Esophagus mucosa (tissue), 1 donor: ENCODE results near the gene INTS4. TPM values are rescaled to one million over a fixed set of nuclear protein-coding genes. Genes with fewer than 3 reads are reported as not detected.
"Not testable (repeated sequence)": the region's sequence is repeated elsewhere in the genome, so short reads cannot be mapped to it uniquely, and the experiment has no call there.

Experiments used
- ATAC-seq: fragments of 200-7000 bp; cut with Tn5 transposase; one replicate; pipeline ENCODE4 v1.9.1; 2020
- total RNA-seq: library from RNA; stranded (reverse); gene quantifications from one replicate; pipeline ENCODE4 v1.2.4, GENCODE V29; 2023
- donor health status: DM: yes; HTN: yes; CAD: no.

Gene INTS4
- total RNA-seq, 1 donor from 2014 or later = 16.1 TPM

DNA sequence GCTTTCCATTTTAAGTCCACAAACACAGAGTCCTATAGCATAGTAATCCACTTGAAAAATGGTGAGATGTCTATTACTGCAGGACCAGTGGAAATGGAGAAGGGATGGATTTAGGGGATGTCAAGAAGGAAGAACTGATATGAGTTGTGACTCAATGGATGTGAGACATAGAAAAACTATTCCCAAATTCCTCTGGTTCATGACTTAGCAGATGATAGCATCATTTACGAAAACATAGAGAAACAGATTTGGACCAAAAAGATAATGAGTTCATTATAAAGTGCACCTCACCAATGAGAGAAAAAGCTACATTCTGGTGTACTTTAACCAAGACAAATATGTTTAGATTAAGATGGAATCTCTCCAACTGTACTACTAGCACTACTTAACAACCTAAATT, 51.2 kb downstream of the INTS4 start:
- ATAC-seq = not testable (repeated sequence)

DNA sequence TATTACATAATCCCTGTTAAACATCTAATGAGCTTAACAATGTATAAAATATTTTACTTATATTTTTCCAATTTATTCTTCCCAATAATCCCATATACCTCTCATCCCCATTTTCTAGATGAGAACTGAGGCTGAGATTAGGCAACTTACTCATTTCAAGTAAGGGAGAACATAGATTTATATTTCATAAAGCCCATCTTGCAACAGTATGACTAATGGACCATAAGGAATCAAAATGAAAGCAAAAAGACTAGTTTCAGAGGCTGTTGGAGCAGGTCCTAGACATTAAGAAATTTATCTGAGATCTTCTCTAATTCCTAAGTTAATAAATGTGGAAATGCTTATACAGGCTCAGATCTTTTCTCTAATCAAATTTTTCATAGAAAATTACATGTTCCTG, 52.0 kb downstream of the INTS4 start:
- not testable (repeated sequence) for ATAC-seq

DNA sequence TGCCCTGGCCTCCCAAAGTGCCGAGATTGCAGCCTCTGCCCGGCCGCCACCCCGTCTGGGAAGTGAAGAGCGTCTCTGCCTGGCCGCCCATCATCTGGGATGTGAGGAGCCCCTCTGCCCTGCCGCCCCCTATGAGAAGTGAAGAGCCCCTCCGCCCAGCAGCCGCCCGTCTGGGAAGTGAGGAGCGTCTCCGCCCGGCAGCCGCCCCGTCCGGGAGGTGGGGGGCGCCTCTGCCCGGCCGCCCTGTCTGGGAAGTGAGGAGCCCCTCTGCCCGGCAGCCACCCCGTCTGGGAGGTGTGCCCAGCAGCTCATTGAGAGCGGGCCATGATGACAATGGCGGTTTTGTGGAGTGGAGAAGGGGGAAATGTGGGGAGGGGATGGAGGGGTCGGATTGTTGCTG, 60.9 kb downstream of the INTS4 start:
- ATAC-seq = not testable (repeated sequence)

DNA sequence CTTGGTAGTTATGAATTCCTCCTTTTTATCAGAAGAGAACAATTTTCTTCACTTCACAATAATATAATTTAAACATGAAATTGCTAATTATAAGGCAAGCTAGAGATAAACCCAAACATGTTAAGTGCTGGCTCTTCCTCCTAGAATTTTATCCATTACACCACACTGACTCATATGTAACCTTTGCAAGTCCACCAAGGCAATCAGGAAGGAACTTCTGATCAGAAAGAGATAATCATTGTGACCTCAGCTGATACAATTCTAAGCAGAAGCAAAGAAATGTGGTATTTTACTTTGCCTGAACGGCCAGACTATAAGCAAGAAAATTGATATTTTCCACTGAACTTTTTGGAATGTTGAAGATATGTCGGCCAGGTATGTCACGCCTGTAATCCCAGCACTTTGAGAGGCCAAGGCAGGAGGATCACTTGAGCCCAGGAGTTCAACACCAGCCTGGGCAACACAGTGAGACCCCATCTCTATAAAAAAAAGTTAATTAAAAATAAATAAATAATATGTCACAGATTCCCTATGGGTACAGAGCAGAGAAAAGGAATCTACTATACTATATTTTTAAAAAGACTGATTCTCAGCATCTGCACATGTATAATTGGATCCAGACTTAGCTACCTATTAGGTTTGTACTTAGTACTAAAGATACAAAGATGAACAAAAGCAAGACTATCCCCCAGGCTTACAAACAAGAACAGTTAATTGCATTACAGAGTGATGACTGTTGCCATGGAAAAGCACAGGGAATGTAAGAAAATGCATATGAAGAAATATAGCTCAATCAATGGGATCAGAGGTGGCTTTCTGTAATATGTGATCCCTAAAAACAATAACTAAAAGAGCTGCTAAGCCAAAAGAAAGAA, 63.9 kb downstream of the INTS4 start:
- not testable (repeated sequence) for ATAC-seq

DNA sequence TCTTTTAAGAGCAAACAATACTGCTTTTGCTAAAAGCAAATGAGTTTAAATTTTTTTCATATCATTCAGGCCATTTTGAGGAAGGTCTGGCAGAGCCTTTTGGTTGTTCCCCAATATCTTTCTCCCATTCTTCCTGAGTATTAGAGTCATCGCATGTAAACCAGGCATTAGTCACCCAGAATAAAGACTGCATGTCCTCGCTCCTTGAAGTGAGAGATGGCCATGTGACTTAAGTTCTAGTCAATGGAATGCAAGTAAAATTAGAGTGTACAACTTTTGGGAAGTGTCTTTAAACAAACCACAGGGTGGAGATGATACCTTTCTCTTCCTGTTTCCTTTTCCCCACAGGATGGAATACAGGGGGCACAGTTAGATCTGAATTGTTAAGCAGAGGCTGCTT, 76.8 kb downstream of the INTS4 start:
- ATAC-seq = not testable (repeated sequence)

DNA sequence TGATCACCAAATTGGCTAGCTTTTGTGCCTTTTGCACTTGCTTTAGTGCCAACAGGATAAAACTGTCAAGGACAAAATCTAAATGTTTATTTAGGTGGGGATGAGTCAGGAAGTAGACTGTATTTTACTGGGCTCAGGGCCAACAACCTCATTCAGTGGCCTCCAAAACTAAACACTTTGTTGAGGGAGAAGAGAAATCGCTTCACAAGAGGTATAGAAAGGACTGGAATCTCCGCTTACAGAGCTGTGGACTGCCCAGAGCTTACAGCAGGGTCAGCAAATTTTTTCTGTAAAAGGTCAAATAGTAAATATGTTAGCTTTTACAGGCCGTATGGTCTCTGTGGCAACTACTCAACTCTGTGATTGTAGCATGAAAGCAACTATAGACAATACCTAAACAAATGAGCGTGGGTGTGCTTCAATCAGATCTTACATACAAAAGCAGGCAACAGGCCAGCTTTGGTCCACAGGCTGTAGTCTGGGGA, 80.1 kb downstream of the INTS4 start:
- peak; percentile 62 for ATAC-seq

DNA sequence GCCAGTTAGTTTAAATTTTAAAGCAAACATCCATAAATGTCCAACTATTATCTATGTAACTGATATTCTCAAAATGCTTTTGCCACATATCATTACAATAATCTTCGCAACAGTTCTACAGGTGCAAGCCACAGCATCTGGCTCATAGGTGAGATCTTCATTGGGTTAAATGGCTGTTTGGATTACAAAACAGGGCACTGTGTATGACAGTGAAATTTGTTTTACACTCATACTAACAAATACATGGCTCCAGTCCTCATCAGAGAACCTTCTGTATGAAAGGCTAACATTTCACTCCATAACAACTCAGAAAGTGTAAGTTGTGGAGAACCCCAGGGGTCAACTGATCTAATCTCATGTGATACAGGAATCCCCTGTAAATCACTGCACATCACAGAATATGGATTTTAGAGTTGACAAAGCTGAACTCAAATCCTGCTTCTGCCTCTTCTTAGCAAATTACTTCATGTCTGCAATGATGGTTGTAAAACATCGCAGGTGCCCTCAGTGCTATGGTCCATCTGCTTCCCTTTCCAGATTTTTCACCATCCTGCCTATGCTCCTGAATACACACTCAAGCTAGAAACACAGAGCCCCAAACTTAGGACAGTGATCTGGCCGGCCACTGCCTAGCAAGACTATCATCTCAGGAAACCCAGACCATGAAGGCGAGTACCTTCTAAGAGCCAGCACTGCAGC, 80.7 kb downstream of the INTS4 start:
- ATAC-seq = peak; percentile 17

DNA sequence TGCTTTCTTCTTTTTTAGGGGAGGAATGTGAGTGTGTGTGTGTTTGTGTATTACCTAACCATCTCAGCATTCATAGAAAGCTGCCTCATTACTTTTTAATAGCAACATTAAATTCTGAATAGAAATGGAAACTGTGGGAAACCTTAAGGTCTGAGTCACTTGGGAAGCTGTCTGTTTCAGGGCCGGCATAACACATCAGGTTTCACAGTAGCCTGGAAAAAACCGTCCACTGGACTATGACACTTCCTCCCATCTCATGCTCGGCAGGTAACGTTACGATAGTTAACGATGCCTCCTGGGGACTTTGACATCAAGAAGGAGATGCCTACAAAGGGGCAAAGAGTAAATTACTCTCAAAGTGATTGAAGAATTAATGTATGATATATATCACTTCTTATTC, 83.6 kb downstream of the INTS4 start:
- not testable (repeated sequence) for ATAC-seq

DNA sequence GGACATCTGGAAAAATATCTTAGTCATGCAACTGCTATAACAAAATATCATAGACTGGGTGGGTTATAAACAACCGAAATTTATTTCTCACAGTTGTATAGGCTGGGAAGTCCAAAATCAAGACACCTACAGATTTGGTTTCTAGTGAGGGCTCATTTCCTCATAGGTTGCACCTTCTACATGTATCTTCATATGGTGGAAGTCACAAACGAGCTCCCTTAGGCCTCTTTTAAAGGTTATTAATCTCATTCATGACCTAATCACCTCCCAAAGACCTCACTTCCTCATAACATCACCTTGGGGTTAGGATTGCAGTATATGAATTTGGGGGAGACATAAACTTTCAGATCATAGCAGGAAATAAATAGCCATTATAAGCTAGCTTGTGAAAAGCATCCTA, 85.2 kb downstream of the INTS4 start:
- no peak for ATAC-seq

DNA sequence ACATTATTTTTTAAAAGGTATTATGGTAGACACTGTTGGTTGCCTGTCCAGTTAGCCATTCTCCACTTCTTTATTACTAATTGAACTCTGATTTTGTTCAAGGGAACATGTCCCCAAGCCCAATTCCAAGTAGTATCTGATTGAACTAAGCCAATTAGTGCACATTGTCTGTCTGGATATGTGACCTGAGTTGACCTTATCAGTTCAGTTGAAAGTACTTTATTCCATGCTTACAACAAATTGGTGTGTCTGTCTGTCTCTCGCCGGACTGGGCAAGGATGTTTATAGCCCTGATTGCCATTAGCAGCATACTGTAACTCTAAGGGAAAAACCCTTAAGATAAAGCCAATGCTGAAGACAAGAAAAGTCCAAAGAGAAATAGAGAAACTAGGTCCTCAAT, 85.6 kb downstream of the INTS4 start:
- no peak for ATAC-seq

DNA sequence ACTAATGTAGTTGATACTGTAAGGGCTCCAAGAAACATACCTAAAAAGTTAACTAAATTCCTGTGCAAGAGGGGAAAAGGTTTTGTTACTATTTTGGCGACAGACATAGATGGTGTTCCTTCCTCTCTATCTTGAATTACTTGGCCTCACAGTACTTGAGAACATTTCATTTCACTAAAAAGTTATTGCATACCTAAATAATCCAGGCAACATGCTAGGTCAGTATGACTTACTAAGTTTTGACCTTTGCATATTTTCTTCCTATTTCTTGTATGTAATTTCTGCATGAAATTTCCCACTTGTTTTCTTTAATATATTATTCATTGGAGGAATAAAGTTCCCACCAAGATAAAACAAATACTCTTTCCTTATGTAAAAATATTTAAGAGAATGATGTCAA, 99.5 kb downstream of the INTS4 start:
- not testable (repeated sequence) for ATAC-seq

DNA sequence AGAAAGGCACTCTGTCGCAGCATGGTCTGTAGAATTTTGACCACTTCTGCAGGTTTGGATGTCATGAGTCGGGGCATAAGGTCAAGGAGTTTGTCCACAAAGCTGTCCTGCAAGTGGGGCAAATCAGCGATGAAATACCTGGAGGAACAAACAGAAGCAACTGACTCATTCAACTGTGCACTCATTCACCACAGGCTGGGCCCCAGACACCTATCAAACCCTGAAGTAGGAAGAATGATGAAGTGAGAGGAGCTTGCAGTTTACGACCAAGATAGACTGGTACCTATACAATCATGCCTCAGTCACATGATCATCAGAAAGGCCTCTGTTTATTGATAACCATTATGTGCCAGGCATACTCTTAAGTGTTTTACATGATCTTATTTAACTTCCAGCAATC, 102.8 kb downstream of the INTS4 start:
- ATAC-seq = not testable (repeated sequence)

DNA sequence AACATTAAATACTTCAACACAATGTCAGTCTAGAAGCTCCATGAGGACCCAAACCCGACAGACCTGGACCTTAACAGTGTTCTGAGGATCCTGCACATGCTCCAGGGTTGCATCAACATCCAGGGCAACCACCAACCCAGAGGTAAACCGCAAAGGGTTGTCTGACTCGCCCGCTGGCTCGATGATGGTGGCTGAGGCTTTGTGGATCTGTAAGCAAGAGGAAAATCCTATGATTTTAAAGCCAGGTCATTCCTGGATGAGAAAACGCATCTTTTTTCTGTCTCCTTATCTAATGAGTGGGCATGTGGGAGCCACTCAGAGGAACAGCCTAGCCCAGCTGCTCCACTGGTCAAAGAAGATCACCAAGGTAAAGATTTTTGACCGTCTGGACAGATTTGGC, 103.2 kb downstream of the INTS4 start:
- not testable (repeated sequence) for ATAC-seq

DNA sequence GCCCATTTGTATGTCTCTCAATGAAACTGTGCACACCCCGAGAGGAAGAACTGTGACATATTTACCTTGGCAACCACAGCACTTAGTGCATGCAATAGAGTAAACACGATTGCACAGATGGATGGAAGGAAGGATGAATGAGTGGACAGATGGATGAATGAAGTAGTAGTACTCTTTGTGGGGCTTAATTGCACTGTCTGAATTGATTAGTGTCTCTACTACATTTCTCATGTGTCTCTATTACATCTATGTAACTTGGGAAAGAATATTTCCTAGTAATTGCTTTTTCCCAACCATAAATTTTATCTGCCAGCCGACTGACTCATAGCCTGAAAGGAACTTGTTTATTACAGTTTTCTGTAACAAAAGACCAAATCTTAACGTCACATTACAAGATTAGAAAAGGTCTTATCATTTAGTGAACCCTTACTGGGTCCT, 103.8 kb downstream of the INTS4 start:
- ATAC-seq = not testable (repeated sequence)

DNA sequence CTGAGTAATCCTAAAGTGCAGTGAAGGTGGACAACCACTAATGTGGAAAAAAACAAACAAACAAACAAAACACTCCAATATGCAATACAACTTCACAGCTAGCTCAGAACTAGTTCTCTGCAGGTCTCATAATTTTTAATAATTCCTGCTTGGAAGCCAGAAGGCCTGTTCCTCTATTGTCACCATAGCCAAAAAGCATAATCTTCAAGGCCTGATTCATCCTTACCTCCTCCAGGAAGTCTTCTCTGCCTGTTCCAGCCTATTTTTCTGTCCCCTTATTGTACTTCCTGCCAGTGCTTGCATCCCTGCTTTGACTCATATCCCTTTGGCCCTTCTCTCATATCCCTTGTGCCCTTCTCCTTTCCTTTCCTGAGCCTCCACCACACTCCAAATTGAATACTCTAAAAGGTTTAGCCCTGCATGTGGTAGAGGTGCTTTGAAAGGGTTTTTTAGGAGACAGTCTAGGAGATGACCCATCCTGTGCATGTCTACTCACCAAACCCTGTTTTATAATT, 104.3 kb downstream of the INTS4 start:
- ATAC-seq = not testable (repeated sequence)

DNA sequence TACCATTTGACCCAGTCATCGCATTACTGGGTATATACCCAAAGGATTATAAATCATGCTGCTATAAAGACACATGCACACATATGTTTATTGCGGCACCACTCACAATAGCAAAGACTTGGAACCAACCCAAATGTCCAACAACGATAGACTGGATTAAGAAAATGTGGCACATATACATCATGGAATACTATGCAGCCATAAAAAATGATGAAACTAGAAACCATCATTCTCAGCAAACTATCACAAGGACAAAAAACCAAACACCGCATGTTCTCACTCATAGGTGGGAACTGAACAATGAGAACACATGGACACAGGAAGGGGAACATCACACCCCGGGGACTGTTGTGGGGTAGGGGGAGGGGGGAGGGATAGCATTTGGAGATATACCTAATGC, 105.4 kb downstream of the INTS4 start:
- ATAC-seq = not testable (repeated sequence)

DNA sequence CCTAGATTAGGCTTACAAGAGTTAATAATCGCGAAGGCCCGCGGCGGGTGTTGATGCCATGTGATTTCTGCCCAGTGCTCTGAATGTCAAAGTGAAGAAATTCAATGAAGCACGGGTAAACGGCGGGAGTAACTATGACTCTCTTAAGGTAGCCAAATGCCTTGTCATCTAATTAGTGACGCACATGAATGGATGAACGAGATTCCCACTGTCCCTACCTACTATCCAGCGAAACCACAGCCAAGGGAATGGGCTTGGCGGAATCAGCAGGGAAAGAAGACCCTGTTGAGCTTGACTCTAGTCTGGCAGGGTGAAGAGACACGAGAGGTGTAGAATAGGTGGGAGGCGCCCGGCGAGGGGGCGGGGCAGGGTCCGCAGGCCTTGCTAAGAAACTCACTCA, 108.1 kb downstream of the INTS4 start:
- no peak for ATAC-seq

DNA sequence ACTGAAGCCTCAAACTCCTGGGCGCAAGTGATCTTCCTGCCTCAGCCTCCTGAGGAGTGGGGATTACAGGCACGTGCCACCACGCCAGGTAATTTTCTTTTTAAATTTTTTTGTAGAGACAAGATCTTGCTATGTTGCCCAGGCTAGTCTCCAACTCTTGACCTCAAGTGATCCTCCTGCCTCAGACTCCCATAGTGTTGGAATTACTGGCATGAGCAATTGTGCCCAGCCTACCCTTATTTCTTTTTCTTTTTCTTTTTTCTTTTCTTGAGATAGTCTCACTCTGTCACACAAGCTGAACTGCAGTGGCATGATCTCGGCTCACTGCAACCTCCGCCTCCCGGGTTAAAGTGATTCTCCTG, 109.7 kb downstream of the INTS4 start:
- no peak for ATAC-seq

DNA sequence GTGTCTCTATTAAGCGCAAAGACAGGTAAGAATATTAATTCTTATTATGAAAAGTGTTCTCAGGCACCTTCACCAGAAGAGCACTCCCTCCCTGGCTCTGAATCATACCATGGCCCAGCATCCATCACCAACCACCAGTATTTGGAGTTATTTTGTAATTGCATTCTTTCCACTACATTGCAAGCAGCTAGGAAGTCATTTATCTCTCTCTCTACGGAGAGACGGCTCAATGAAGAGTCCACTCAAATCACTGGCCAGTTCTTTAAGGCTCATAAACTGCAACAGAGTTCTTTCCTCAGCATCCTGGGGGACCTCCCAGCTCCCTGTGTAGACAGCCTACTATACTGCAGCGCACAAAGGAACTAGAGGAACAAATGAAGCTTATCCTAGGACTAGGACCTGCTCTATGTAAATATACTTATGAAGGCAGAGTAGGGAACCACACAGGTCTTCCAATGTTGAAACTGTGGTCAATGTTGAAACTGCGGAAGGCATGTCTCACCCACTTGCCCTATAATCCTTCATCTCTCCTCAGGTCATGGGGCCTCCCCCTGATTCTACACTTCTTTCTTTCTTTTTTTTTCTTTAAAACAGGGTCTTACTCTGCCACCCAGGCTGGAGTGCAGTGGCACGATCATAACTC, 110.2 kb downstream of the INTS4 start:
- ATAC-seq = no peak

DNA sequence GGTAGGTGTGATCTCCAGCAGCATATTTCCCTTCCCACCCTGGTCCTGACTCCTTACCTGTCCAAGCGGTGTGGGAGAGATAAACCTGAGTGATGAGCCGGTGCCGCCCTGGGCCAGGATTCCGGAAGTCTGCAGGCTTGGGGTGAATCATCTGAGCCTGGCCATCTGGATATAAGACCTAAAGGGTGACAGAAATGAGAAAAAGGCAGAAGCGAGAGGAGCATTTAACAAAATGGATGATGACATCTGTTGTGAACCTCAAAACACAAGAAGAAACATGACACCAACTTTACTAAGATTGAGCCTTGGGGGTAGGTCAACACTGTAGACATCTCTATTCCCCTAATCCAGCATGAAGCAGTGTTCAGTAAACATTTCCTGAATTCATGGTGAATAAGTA, 110.7 kb downstream of the INTS4 start:
- no peak for ATAC-seq

DNA sequence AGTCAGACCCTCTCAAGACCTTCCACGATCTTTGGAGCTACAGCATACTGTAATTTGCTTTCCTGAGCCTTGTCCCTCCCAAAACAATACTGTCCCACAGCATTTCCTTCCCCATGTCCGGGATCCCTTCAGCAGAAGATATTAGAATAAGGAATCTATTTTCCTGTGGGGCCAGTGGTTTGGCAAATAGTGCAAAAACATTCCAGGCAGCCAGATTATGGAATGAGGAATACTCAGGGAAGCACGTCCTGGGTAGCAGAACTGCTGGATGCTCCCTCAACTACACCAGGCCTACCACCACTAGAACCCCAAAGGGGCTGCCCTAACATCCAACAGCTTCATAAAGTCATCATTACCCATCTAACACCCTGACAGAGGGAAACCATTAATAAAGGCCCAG, 112.1 kb downstream of the INTS4 start:
- ATAC-seq = no peak

DNA sequence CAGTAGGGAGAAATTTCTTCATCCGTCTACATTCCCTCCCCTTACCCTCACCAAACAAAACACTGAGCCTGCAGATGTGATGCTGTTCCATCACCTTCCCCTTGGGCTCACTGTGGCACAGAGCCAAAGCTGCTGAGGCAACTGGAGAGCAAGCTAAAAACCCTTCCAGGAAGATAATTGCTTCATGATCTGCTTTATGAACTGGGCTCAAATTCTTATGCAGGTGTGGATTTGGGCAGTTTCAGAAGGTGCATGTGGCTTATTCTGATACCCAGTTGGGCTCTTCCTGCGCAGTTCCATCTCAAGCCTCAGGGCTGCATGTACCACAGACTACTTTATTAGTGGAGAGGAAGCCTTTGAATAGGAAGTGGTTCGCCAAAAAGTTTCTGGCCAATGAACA, 115.2 kb downstream of the INTS4 start:
- no peak for ATAC-seq

DNA sequence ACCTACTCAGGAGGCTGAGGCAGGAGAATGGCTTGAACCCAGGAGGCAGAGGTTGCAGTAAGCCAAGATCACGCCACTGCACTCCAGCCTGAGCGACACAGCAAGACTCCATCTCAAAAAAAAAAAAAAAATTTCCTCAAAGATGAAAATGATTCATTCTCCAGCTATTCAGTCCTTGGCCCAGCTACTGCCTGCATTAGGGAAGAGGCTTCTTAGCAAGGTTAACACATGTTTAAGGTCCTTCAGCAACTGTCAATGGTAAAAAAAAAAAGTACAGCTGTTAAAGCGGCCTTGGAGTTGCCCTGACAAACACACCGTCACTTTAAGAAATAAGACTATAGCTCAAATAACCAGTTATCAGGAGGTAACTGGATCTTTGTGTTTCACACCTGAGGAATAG, 116.2 kb downstream of the INTS4 start:
- ATAC-seq = not testable (repeated sequence)
